Heart left ventricle (tissue), 16 donors: ENCODE results near the gene TBX10. TPM values are rescaled to one million over a fixed set of nuclear protein-coding genes. Genes with fewer than 3 reads are reported as not detected.

Source experiments
- ATAC-seq, 4 donors: fragments of 200-7000 bp; cut with Tn5 transposase; one replicate each; pipeline ENCODE4 v1.9.1; 2020 to 2022; ENCODE audit warnings: moderate library complexity in 4 of 4, mild to moderate bottlenecking in 3 of 4, moderate number of reproducible peaks in 1 of 4
- DNase-seq, 5 donors: peaks; one replicate each; pipeline ENCODE4 v3.0.0-alpha.2; 2020
- H3K27ac ChIP-seq, 12 donors: fragments of 200-600 bp; sonication (generic) in 4 of 12; one replicate each; pipeline versions ENCODE4 v1.5.0 to v1.8.0; 2016 to 2022; ENCODE audit warnings: mild to moderate bottlenecking in 2 of 12
- H3K27me3 ChIP-seq, 9 donors: fragments of 200-600 bp; sonication (generic) in 2 of 9; one replicate each; pipeline versions ENCODE4 v1.5.1 to v1.8.0; 2016 to 2022; ENCODE audit warnings: mild to moderate bottlenecking in 3 of 9
- H3K36me3 ChIP-seq, 9 donors: fragments of 200-600 bp; sonication (generic) in 2 of 9; one replicate each; pipeline versions ENCODE4 v1.5.0 to v1.8.0; 2018 to 2022; ENCODE audit warnings: mild to moderate bottlenecking in 2 of 9
- H3K4me1 ChIP-seq, 12 donors: fragments of 200-600 bp; sonication (generic) in 4 of 12; one replicate each; pipeline versions ENCODE4 v1.5.0 to v1.8.0; 2016 to 2022; ENCODE audit warnings: mild to moderate bottlenecking in 3 of 12
- H3K4me3 ChIP-seq, 12 donors: fragments of 200-600 bp; sonication (generic) in 4 of 12; one replicate each; pipeline versions ENCODE4 v1.5.0 to v1.8.0; 2017 to 2022; ENCODE audit warnings: mild to moderate bottlenecking in 9 of 12, moderate library complexity in 4 of 12
- H3K9me3 ChIP-seq, 12 donors: fragments of 200-600 bp; sonication (generic) in 4 of 12; one replicate each; pipeline versions ENCODE4 v1.5.0 to v1.8.0; 2016 to 2022; ENCODE audit warnings: mild to moderate bottlenecking in 1 of 12
- POLR2A ChIP-seq, 2 donors: fragments of 450-650 bp; IDR thresholded peaks; one replicate each; pipeline ENCODE4 v1.6.1; 2017; ENCODE audit warnings: antibody characterized with exemption in 2 of 2, mild to moderate bottlenecking in 2 of 2, moderate library complexity in 2 of 2
- WGBS, 4 donors: extraction: QIAGEN DNeasy Blood & Tissue Kit in 2 of 4; methylation state at CpG; one replicate each; pipeline versions ENCODE4 v1.1.5 to v1.1.7; 2013 to 2018; 5-methylcytosine and 5-hydroxymethylcytosine counted together
- intact Hi-C, 10 donors: fragments of 100-400 bp; cut with DNase I; formaldehyde crosslinking; loops; one replicate each; pipeline versions ENCODE4 v1.11.1 to v1.14.2; 2022
- polyA plus RNA-seq, 2 donors: library from polyadenylated mRNA; stranded (reverse); fragments of 200-250 nt; gene quantifications; one replicate each; pipeline ENCODE4 v1.2.3, GENCODE V29; 2013
- total RNA-seq, 9 donors: library from RNA; depleted of rRNA in 2 of 9; stranded (reverse); fragments of >200 nt in 2 of 9; fragmentation: NEBNext Ultra II Directional in 3 of 9; extraction: Animal tissue kit (Norgen Biotek cat#: 25700) in 3 of 9; gene quantifications; one replicate each; pipeline versions ENCODE4 v1.1.0 to v1.2.4, GENCODE V29; 2016 to 2023
- TF ChIP-seq, protein P1 (sequence below), 12 donors: fragments of 200-600 bp; sonication (generic) in 4 of 12; IDR thresholded peaks; one replicate each; pipeline versions ENCODE4 v1.5.0 to v1.8.0; 2018 to 2022; ENCODE audit warnings: antibody characterized with exemption in 12 of 12, mild to moderate bottlenecking in 5 of 12
- donor health status: ischemic (EF 13 %, LVEDD 7.1; RV severe dilation, severe dysfunction).
- donor health status: healthy with polysubstance abuse.
- donor health status: DM: no; HTN: yes; CAD: no.
- donor health status: DM: no; HTN: no; CAD: no.
- donor health status: ischemic (EF 25% LVEDD 6.9; RV normal size, moderate dysfunction).
- donor health status: ischemic (EF 25% LVEDD 5.7; RV mildly dilated, moderate dysfunction).
- donor health status: healthy.
- donor health status: DM: yes; HTN: yes; CAD: no.
- donor health status: ischemic (EF 35%, LVEDD 5.7; RV mildly dilated, moderate dysfunction).
- donor health status: nonischemic (EF 11% LVEDD 7.7; RV severe dilation, severe dysfunction).
- donor health status: DM: yes; HTN: yes; CAD: no.
- donor health status: PGD.
- donor health status: ischemic (EF 29% LVEDD 5.4; RV normal size, mild dysfunction).
- donor health status: nonischemic (EF 23%, LVEDD 6.1; RV moderate dilation, normal function).

Gene TBX10
- total and polyA plus RNA-seq, 11 donors: 0.11 to 0.30 TPM; not detected in 9

- no peak for DNase-seq
- Histone ChIP-seq H3K36me3 (peaks cover 0 to 44% (median 24%) of the 10 kb centered on the region in 9 donors), H3K4me3 (no peak overlapping the region), H3K9me3 (no peaks in the 10 kb centered on the region), H3K27me3 (no peaks in the 10 kb centered on the region), H3K27ac (peak overlapping the region in 1 of 12 donors; percentile 67), H3K4me1 (peaks cover 0 to 35% (median 9%) of the 10 kb centered on the region in 12 donors)
- intact Hi-C loops: no loop called here
- ATAC-seq: no peak
- WGBS, 4 donors: 92 to 96% (median 93%) methylated on average over 1 of the region's 1 CpG
- TF ChIP-seq, protein P1, sequence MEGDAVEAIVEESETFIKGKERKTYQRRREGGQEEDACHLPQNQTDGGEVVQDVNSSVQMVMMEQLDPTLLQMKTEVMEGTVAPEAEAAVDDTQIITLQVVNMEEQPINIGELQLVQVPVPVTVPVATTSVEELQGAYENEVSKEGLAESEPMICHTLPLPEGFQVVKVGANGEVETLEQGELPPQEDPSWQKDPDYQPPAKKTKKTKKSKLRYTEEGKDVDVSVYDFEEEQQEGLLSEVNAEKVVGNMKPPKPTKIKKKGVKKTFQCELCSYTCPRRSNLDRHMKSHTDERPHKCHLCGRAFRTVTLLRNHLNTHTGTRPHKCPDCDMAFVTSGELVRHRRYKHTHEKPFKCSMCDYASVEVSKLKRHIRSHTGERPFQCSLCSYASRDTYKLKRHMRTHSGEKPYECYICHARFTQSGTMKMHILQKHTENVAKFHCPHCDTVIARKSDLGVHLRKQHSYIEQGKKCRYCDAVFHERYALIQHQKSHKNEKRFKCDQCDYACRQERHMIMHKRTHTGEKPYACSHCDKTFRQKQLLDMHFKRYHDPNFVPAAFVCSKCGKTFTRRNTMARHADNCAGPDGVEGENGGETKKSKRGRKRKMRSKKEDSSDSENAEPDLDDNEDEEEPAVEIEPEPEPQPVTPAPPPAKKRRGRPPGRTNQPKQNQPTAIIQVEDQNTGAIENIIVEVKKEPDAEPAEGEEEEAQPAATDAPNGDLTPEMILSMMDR (IDR thresholded peaks at IDR 0.05): no peak
- TF ChIP-seq POLR2A (IDR thresholded peaks at IDR 0.05): no peak
Observed at GRCh38 chr11:67588136-67588503, 51.4 kb downstream of the TBX10 start.

DNA sequence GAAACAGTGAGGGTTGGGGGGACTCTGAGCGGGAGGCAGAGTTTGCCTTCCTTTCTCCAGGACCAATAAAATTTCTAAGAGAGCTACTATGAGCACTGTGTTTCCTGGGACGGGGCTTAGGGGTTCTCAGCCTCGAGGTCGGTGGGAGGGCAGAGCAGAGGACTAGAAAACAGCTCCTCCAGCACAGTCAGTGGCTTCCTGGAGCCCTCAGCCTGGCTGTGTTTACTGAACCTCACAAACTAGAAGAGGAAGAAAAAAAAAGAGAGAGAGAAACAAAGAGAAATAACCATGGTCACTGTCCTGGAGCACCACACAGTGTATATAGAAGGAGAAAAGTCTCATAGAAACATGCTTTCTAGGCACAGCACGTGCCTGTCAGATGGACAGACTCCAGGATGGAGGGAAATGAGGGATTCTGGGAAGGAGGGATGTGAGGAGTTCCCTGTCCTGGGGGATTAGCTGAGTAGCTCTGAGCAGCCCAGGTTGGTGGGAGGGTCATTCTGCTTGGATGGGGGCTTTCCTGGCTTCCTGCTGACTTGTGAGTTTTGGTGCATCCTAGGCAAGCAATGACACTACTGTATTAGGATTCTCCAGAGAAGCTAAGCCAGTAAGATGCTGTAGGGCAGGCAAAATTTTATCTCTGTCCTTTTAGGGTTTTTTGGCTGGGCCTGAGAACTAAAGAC is 52.9 kb downstream of the TBX10 start:
- Histone ChIP-seq H3K36me3 (peaks cover 0 to 44% (median 24%) of the 10 kb centered on the region in 9 donors), H3K9me3 (no peaks in the 10 kb centered on the region), H3K4me1 (peaks cover 0 to 47% (median 12%) of the 10 kb centered on the region in 12 donors), H3K27ac (no peak overlapping the region), H3K4me3 (no peak overlapping the region), H3K27me3 (no peaks in the 10 kb centered on the region)
- intact Hi-C loops: no loop called here
- ATAC-seq (no peak), DNase-seq (no peak)
- TF ChIP-seq POLR2A (IDR thresholded peaks at IDR 0.05): no peak
- TF ChIP-seq, protein P1 (IDR thresholded peaks at IDR 0.05): no peak
- WGBS, 4 donors: 75 to 89% (median 85%) methylated on average over 5 of the region's 5 CpGs

- no peaks in the 10 kb centered on the region for H3K9me3 ChIP-seq
- H3K4me3 ChIP-seq: no peak overlapping the region
- no peaks in the 10 kb centered on the region for H3K27me3 ChIP-seq
- TF ChIP-seq, protein P1 (IDR thresholded peaks at IDR 0.05): no peak
- TF ChIP-seq POLR2A (IDR thresholded peaks at IDR 0.05): no peak
- ATAC-seq (no peak), DNase-seq (no peak)
- intact Hi-C loops: no loop called here
- no peak overlapping the region for H3K27ac ChIP-seq
- 92 to 95% (median 94%) methylated on average over 4 of the region's 4 CpGs for WGBS, 4 donors
- H3K36me3 ChIP-seq: peaks cover 0 to 44% (median 24%) of the 10 kb centered on the region in 9 donors
- H3K4me1 ChIP-seq: peaks cover 0 to 47% (median 12%) of the 10 kb centered on the region in 12 donors
Observed at GRCh38 chr11:67585911-67586310, 53.7 kb downstream of the TBX10 start.
